Measurements from ENCODE around the gene MUC6.

- TF ChIP-seq YY1 (IDR thresholded peaks at IDR 0.05; ENCODE audit: low read depth, low read length): no peak
- TF ChIP-seq CHD2 (IDR thresholded peaks at IDR 0.05; ENCODE audit: borderline replicate concordance, low read depth, low read length): no peak
- no peak for TF ChIP-seq TAF1 (IDR thresholded peaks at IDR 0.05; ENCODE audit: borderline replicate concordance, low read depth, low read length)
- TF ChIP-seq REST (IDR thresholded peaks at IDR 0.05; ENCODE audit: low read depth, low read length): no peak
Measured at GRCh38 chr11:984546-984945, 52.0 kb downstream of the MUC6 start.
